Fibroblast of lung (primary cell): ENCODE data around the gene CKS2.

Experiments used
- CTCF ChIP-seq, 2 donors: IDR thresholded peaks in 1 of 2; conservative IDR thresholded peaks in 1 of 2; 1 replicate in 1 of 2; 2 replicates in 1 of 2; pipeline ENCODE4 v1.5.1; 2011 to 2012; ENCODE audit warnings: low read length in 2 of 2, control low read depth in 1 of 2, inconsistent platforms in 1 of 2, low read depth in 1 of 2, mild to moderate bottlenecking in 1 of 2
- EZH2 ChIP-seq: IDR thresholded peaks from 2 replicates; pipeline ENCODE4 v1.5.1; 2012; ENCODE audit warnings: low read length, control low read depth, mild to moderate bottlenecking; ENCODE audit errors: missing control alignments

DNA sequence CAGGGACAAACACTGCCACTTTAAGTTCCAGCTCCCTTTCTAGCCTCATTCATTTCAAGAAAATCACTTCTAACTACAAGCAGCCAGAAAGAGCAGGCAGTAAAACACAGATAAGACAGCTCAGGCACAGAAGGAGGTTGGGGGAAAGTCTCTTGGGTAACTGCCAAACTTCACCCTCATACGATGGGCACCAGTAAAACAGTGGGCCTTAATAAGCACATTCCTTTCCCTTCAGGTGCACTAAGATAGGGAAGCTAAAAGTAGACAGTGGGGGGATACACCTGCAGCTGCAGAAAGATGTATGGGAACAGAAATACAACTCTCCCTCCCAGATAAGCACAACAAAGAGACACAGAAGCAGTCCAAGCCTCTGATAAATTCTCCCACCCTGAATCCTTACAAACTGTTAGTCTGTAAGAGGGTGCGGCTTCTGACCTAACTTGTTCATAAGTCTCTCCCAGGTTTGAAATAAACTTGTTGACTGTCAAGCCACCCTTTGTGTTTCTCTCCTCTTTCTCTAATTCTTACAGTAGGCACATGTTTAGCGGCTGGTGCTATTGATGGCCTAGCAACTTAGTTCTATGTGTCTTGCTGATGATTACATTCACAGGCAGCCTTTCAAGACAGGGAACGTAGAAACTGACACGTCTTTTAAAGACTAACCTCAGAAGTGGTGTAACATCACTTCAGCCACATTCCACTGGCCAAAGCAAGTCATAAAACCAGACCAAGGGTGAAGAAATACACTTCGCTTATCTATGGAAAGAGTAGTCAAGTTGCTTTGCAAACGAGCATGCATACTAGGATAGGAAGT lies 6.8 kb upstream of the CKS2 start:
- no peak for TF ChIP-seq CTCF (conservative IDR thresholded peaks at IDR 0.05 in 1 of 2, IDR thresholded peaks at IDR 0.05 in 1 of 2; ENCODE audit: low read depth in 1 of 2, low read length in 2 of 2)
- no peak for TF ChIP-seq EZH2
